GM10248 (cell line): ENCODE data around the gene CCDC102A.

Source experiments
- CTCF ChIA-PET: fragments of 300-600 bp; sonication (Branson Sonifier 250); formaldehyde crosslinking; extraction: SDS; loops from one replicate; lab custom pipeline; 2021; ENCODE audit warnings: antibody characterized with exemption; lab: Yijun Ruan, JAX
- POLR2A ChIA-PET: fragments of 350-650 bp; sonication (Branson Sonifier 250); formaldehyde crosslinking; extraction: SDS; loops from one replicate; lab custom pipeline; 2020; ENCODE audit warnings: antibody characterized with exemption; lab: Yijun Ruan, JAX
- DNase-seq: peaks from one replicate; pipeline ENCODE4 v3.0.0; 2012; ENCODE audit errors: extremely low spot score
- TF ChIP-seq, protein P1 (sequence below): IDR thresholded peaks from 2 replicates; pipeline ENCODE4 v1.5.1; 2012; ENCODE audit warnings: mild to moderate bottlenecking, low read depth; ENCODE audit errors: extremely low read depth, missing control alignments, control extremely low read depth

The CCDC102A gene

DNA sequence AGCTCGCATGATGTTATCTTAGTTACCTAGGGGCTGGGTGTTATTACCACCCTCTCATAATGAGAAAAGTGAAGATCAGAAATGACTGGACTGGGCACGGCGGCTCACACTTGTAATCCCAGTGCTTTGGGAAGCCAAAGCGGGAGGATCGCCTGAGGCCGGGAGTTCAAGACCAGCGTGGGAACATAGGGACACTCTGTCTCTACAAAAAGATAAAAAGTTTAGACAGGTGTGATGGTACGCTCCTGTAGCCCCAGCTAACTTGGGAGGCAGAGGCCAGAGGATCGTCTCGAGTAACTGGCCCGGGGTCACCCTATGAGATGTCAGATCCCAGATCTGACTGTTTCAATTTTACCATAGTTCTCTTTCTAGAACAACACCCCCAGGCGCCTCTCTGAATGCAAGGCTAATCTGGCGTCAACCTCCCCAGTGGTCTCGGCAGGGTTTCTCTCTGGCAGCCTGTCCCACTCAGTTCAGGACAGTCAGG lies 1.9 kb upstream of the CCDC102A start:
- CTCF ChIA-PET = interaction anchor here (0.9 to 2.7 kb wide), 5 partner anchors 19 to 110 kb away, joined by 3 to 16 read pairs (median 7); partner anchors contain the start of gene POLR2C
- POLR2A ChIA-PET = interaction anchor here (1.1 kb wide), 1 partner anchor 64 kb away, joined by 3 read pairs; no protein-coding TSS in a partner anchor
- TF ChIP-seq, protein P1, sequence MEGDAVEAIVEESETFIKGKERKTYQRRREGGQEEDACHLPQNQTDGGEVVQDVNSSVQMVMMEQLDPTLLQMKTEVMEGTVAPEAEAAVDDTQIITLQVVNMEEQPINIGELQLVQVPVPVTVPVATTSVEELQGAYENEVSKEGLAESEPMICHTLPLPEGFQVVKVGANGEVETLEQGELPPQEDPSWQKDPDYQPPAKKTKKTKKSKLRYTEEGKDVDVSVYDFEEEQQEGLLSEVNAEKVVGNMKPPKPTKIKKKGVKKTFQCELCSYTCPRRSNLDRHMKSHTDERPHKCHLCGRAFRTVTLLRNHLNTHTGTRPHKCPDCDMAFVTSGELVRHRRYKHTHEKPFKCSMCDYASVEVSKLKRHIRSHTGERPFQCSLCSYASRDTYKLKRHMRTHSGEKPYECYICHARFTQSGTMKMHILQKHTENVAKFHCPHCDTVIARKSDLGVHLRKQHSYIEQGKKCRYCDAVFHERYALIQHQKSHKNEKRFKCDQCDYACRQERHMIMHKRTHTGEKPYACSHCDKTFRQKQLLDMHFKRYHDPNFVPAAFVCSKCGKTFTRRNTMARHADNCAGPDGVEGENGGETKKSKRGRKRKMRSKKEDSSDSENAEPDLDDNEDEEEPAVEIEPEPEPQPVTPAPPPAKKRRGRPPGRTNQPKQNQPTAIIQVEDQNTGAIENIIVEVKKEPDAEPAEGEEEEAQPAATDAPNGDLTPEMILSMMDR = no peak
- peak; percentile 23 for DNase-seq

DNA sequence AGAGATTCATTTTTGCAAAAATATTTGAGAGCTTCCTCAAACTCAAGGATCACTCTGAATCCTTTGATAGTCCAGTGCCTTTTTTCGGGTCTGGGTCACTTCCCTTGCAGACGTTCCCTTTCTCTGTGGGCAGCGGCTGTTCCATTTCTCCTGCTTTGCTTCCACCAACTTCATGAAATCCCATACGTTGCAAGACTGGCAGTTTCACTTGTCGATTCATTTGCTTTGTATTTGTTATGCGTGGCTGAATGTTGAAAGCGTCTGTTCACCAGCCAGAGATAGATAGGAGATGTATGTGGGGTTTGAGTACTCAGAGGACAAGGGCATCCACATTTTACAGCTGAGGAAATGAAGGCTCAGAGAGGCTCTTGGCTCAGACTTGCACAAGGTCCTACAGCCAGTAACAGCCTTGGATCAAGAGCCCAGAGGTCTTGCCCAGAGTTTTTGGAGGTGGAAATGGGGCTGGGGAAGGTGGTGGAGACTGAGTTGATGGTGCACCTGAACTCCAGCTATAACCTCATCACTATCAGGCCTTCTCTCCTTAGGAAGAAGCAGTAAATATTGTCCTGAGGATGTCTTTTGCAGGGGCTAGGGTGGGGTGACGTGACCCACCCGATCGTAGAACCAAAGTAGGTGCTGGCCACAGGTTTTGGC lies 1.3 kb upstream of the CCDC102A start:
- TF ChIP-seq, protein P1 = no peak
- DNase-seq = peak; percentile 30
- POLR2A ChIA-PET = interaction anchor here (0.7 to 1.8 kb wide), 4 partner anchors 7 to 64 kb away, joined by 3 to 8 read pairs (median 4); no protein-coding TSS in a partner anchor
- CTCF ChIA-PET = interaction anchor here (0.8 to 2.7 kb wide), 11 partner anchors 8 to 238 kb away, joined by 3 to 16 read pairs (median 5); partner anchors contain the start of gene POLR2C

DNA sequence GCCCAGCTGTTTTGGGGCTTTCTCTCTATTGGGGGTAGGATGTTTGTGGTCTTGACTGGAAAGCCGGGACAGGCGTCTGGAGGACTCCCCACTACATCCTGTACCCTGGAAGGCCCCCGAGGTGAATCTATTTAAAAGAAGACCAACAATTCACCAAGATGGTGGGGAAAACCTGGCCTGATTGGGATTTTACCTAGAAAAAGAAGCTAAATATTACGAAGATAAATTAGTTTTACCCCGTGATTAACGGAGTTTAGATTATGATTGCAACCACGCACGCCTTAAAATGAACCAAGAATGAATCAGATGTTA lies 779 bp upstream of the CCDC102A start:
- POLR2A ChIA-PET = interaction anchor here (0.7 to 1.8 kb wide), 4 partner anchors 8 to 65 kb away, joined by 3 to 8 read pairs (median 4); no protein-coding TSS in a partner anchor
- CTCF ChIA-PET = interaction anchor here (0.8 to 2.7 kb wide), 11 partner anchors 9 to 237 kb away, joined by 3 to 16 read pairs (median 5); partner anchors contain the start of gene POLR2C
- TF ChIP-seq, protein P1 = no peak
- DNase-seq = peak; percentile 33

DNA sequence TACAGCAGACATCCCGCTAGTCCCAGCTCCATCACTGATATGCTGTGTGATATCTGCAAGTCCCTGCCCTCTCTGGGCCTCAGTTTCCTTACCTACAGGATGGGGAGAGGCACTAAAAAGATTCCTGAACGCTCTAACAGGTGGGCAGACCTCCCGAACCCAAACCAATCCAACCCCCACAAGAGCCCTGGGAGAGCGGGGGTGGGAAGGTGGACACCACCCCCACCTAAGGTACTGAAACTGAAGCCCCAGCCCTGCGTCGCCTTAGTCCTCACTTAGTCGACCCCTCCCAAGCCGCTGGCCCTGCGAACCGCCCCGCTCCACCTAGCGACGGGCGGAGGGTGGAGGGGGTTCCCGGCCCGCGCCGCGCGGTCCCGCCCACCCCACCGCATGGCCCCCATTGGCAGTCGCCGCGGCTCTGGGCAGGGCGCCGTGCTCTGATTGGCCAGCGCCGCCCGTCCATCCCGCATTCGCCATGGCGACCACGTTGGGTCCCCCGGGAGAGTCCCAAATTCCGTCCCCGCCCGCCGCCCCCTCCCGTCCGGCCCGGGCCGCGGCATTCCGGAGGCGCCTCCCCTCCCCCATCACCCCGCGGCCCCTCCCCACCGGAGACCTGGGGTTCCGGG lies 578 bp downstream of the CCDC102A start:
- ChIA-PET POLR2A (interaction anchor here (1.8 kb wide), 1 partner anchor 9 kb away, joined by 3 read pairs; no protein-coding TSS in a partner anchor), CTCF (interaction anchor here (1.0 to 1.8 kb wide), 4 partner anchors 8 to 236 kb away, joined by 3 to 7 read pairs (median 4); no protein-coding TSS in a partner anchor)
- TF ChIP-seq, protein P1 = peak; percentile 20
- DNase-seq = peak; percentile 98

DNA sequence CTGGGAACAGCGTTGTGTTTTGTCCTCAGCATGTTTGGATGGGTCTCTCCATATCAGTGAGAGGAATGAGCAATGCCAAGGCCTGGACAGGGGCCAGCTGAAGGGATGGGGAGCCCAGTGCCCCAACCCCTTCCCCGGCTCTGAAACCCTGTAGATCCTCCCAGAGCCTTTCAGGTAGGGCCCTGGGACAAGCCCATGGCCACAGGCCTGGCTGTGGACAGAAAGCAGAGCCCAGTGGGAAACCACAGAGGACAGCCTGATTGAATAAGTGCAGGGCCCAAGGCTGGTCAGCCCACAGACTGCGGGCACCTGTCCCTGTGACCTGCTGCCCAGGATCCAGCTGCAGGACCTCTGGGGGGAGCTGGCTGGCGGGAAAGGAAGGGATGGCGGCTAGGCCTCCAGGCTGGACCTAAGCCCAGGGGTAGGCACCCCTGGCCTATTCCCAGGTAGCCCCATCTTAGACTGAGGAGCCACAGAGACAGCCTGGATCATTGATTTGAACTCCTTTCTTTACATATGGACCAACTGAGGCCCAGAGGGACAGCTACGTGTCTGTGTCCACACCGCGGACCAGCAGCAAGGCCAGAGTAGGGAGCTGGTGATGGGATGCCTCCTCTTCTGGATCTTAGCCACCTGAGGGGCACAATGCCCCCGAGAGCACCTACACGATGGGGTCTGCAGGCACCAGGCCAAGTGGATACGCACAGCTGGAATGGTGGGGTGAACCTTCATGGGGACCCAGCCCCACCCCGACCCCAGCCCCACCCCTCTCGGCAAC lies 1.3 kb downstream of the CCDC102A start:
- TF ChIP-seq, protein P1 = no peak
- POLR2A ChIA-PET = no interaction called here
- CTCF ChIA-PET = interaction anchor here (1.0 to 1.8 kb wide), 3 partner anchors 9 to 48 kb away, joined by 3 to 7 read pairs (median 5); no protein-coding TSS in a partner anchor
- peak; percentile 22 for DNase-seq
